ENCODE measurements around the gene KBTBD8. TPM values are rescaled to one million over a fixed set of nuclear protein-coding genes. Genes with fewer than 3 reads are reported as not detected.

Gene KBTBD8
- total and polyA plus RNA-seq, 4 donors: 0.94 to 5.0 (median 3.0) TPM

DNA sequence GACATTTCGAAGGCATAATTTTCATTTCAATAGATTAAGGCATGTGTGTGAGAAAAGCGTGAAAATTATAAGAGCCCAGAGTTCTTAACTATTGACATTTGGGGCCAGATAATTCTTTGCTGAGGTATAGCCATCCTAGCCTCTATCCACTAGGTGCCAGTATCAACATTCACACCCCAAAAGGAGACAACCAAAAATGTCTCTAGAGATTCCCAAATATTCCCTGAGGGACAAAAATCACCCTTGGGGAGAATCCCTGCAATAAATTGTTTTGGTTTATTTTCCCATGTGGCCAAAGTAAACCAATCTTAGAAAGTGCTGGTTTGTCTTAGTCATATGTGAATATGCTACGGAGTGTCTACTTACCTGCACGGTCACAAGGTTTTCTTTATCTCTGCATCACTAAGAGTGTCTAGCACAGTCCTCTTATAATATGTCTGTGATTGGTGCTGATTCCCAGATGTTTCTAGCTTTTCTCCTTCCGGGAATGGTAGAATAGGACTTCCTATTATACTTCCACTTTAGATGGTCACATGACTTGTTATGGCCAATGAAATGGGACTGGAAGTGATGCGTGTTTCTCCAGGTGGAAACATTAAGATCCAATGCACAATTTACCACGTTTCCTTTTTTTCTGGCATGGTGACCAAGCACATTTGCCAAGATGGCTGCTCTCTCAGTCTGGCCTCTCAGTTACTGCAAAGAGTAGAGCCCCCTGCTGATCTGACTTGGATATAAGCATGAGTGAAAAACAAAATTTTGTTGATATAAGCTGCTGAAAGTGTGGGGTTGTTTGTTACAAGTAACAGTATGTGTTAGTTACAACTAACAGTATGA, 8.0 kb upstream of the KBTBD8 start:
- H3K36me3 ChIP-seq (ENCODE audit: control insufficient read depth in 4 of 4, insufficient read depth in 4 of 4, low read length in 4 of 4): no peaks in the 10 kb centered on the region
- ATAC-seq (ENCODE audit: insufficient read depth, low FRiP score) (no peak), DNase-seq (no peak)
- H3K9ac ChIP-seq (ENCODE audit: insufficient read depth in 1 of 2, low read length in 2 of 2): no peak overlapping the region
- H3K9me3 ChIP-seq (ENCODE audit: control insufficient read depth in 4 of 4, insufficient read depth in 3 of 4, low read length in 3 of 4): no peaks in the 10 kb centered on the region
- no peak overlapping the region for H3K27ac ChIP-seq (ENCODE audit: low read depth in 1 of 2, low read length in 1 of 2)
- H3K4me3 ChIP-seq: no peak overlapping the region
- 84 to 87% methylated on average over 7 of the region's 7 CpGs for WGBS, 2 donors
- TF ChIP-seq, protein P1, sequence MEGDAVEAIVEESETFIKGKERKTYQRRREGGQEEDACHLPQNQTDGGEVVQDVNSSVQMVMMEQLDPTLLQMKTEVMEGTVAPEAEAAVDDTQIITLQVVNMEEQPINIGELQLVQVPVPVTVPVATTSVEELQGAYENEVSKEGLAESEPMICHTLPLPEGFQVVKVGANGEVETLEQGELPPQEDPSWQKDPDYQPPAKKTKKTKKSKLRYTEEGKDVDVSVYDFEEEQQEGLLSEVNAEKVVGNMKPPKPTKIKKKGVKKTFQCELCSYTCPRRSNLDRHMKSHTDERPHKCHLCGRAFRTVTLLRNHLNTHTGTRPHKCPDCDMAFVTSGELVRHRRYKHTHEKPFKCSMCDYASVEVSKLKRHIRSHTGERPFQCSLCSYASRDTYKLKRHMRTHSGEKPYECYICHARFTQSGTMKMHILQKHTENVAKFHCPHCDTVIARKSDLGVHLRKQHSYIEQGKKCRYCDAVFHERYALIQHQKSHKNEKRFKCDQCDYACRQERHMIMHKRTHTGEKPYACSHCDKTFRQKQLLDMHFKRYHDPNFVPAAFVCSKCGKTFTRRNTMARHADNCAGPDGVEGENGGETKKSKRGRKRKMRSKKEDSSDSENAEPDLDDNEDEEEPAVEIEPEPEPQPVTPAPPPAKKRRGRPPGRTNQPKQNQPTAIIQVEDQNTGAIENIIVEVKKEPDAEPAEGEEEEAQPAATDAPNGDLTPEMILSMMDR (IDR thresholded peaks at IDR 0.05; ENCODE audit: control extremely low read depth, extremely low read depth): no peak
- no peaks in the 10 kb centered on the region for H3K4me1 ChIP-seq (ENCODE audit: control insufficient read depth in 5 of 5, insufficient read depth in 5 of 5, low read length in 5 of 5)
- H3K27me3 ChIP-seq (ENCODE audit: control insufficient read depth in 3 of 3, insufficient read depth in 3 of 3, low read length in 2 of 3): peaks cover 0 to 9% (median 0%) of the 10 kb centered on the region in 3 donors

DNA sequence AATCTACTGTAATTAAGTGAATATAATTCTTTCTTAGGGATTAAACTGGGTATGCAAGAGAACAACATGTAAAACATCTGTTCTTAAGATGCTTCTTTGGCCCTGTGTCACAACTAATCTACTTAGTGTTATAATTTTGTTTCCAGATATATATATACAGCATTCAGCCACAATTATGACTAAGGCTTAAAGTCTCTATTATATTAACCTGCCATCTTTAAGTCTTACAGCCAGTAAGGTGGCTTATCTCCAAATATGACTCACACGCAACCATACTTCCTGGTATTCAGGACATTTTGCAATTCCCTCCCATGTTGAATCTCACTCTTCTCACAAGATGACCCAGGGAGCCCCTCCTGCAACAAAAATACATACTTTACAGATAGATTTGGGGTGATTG, 6.6 kb upstream of the KBTBD8 start:
- H3K4me1 ChIP-seq (ENCODE audit: control insufficient read depth in 5 of 5, insufficient read depth in 5 of 5, low read length in 5 of 5): no peaks in the 10 kb centered on the region
- 36 to 44% methylated on average over 1 of the region's 1 CpG for WGBS, 2 donors
- ATAC-seq (ENCODE audit: insufficient read depth, low FRiP score): no peak

DNA sequence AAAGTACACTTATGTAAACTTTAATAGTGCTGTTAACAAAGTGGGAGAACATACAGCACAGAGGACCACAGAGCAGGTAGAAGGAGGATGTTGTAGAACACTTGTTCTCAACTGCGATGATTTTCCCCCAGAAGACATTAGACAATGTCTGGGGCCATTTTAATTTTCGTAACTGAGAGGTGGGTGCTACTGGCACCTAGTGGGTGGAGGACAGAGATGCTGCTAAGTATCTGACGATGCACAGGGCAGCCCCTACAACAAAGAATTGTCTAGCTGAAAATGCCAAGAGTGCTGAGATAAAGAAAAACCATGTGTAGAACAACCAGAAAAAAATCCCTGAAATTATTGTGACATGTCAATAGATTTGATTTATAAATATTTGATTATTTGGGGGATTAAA, 5.0 kb upstream of the KBTBD8 start:
- no peak overlapping the region for H3K9ac ChIP-seq (ENCODE audit: insufficient read depth in 1 of 2, low read length in 2 of 2)
- TF ChIP-seq, protein P1 (IDR thresholded peaks at IDR 0.05; ENCODE audit: control extremely low read depth, extremely low read depth): no peak
- H3K27ac ChIP-seq (ENCODE audit: low read depth in 1 of 2, low read length in 1 of 2): no peak overlapping the region
- H3K4me1 ChIP-seq (ENCODE audit: control insufficient read depth in 5 of 5, insufficient read depth in 5 of 5, low read length in 5 of 5): peaks cover 0 to 3% (median 0%) of the 10 kb centered on the region in 5 donors
- 87 to 90% methylated on average over 3 of the region's 3 CpGs for WGBS, 2 donors
- H3K4me3 ChIP-seq: no peak overlapping the region
- ATAC-seq (ENCODE audit: insufficient read depth, low FRiP score) (no peak), DNase-seq (no peak)
- H3K36me3 ChIP-seq (ENCODE audit: control insufficient read depth in 4 of 4, insufficient read depth in 4 of 4, low read length in 4 of 4): no peaks in the 10 kb centered on the region
- no peaks in the 10 kb centered on the region for H3K9me3 ChIP-seq (ENCODE audit: control insufficient read depth in 4 of 4, insufficient read depth in 3 of 4, low read length in 3 of 4)
- peaks cover 0 to 9% (median 0%) of the 10 kb centered on the region in 3 donors for H3K27me3 ChIP-seq (ENCODE audit: control insufficient read depth in 3 of 3, insufficient read depth in 3 of 3, low read length in 2 of 3)

More for the DNA sequence above, 6.6 kb upstream of the KBTBD8 start:
- no peak overlapping the region for H3K27ac ChIP-seq (ENCODE audit: low read depth in 1 of 2, low read length in 1 of 2)
- H3K4me3 ChIP-seq: no peak overlapping the region
- DNase-seq: no peak
- H3K27me3 ChIP-seq (ENCODE audit: control insufficient read depth in 3 of 3, insufficient read depth in 3 of 3, low read length in 2 of 3): peaks cover 0 to 9% (median 0%) of the 10 kb centered on the region in 3 donors
- no peaks in the 10 kb centered on the region for H3K9me3 ChIP-seq (ENCODE audit: control insufficient read depth in 4 of 4, insufficient read depth in 3 of 4, low read length in 3 of 4)
- H3K9ac ChIP-seq (ENCODE audit: insufficient read depth in 1 of 2, low read length in 2 of 2): no peak overlapping the region
- no peaks in the 10 kb centered on the region for H3K36me3 ChIP-seq (ENCODE audit: control insufficient read depth in 4 of 4, insufficient read depth in 4 of 4, low read length in 4 of 4)
- TF ChIP-seq, protein P1 (IDR thresholded peaks at IDR 0.05; ENCODE audit: control extremely low read depth, extremely low read depth): no peak
